Kidney glomerular epithelial cell (primary cell): ENCODE measurements around the gene PXYLP1.
A peak's percentile ranks its signal among the peaks of the same experiment; 100 is the strongest.

Experiments used
- DNase-seq: peaks from one replicate; lab custom pipeline; 2025; lab: John Stamatoyannopoulos, UW

Gene PXYLP1

DNA sequence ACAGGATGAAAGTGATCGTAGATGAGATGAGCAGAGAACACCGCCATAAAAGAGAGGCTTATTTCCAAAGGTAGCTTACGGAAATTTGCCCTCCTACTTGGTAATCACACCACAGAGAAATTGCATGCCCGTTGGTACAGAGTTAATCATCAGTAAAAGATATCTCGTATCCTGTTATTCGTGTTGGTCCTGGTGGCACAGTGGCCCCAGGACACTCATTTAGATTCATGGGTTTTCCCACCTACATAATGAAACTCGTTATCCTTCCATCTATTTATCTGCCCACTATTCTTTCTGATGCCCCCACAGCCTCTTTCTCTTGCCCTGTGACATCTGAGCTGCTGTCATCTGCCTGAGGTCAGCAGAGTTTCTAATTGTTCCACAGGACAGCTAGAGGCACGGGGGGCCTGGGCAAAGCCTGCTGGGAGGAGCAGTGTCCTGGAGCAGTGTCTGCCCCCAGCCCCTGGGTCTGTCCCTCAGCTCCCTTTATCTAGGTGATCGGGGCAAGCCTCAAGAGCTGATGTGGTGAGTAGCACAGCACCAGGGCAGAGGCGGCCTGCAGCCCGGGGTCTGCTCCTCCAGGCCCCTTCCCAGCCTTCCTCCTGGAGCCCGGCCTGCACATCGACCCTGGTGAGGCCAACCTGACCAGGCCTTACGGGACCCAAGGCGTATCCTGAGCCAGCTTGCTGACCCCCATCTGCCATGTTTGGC lies 42.2 kb downstream of the PXYLP1 start:
- DNase-seq: no peak

DNA sequence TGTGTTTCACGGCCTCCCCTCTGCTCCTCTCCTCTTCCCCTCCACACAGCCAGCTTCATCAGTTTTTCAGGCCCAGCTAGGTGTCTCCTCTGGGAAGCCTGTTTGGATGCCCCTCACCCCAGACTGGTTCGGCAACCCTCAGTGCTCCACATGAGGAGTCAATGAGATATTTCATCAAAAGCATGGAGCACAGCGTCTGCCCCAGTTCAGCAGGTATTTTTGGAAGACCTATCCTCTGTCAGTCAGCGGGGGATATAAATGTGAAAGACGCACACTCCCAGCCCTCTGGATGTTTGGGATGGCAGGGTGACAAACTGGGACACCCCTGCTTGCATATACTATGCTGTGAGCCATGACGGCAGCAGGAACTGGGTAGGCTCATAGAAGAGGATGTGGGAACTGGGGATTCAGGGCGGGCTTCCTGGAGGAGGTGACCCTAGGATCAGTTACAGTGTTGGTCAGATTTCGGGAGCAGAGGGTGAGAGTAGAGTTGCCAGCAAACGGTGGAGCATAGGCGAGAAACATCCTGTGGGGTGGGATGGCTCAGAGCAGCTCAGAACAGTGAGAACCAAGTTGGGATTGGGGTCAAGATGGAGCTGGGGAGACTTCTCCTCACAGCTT lies 42.9 kb downstream of the PXYLP1 start:
- no peak for DNase-seq

DNA sequence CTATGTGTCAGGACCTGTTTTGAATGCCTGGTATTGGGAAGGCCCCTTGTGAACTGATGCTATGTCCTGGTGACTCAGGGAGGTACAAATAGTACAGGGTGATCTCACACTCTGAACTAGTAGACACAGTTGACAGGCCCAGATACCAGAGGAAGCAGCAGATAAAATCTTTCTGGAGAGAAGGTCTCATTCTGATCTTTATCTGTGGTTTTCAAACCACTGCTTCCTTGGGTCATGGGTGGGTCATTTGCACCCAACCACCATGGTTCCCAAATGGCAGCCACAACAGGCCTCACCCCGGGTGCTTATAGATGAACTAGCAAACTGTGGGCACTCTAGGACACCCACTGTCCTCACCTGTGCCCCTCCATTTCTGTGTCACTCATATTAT lies 43.4 kb downstream of the PXYLP1 start:
- DNase-seq: no peak

DNA sequence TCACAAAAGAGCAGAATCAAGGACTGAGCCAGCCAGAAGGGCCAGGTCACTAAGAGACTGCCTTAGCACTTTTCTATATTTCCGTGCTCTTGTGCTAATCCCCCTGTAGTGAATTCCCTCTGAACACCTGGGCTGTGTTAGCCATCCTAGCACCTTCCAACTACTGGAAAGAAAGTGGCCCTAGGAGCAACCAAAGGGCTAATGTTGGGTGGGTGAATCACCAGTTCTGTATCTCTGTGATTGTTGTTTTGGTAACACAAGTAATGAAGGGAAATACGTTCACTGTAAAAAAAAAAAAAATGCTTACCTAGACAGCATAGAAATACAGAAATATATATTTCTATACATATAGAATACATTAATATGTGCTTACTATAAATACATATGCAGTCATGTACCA lies 43.9 kb downstream of the PXYLP1 start:
- DNase-seq: no peak

DNA sequence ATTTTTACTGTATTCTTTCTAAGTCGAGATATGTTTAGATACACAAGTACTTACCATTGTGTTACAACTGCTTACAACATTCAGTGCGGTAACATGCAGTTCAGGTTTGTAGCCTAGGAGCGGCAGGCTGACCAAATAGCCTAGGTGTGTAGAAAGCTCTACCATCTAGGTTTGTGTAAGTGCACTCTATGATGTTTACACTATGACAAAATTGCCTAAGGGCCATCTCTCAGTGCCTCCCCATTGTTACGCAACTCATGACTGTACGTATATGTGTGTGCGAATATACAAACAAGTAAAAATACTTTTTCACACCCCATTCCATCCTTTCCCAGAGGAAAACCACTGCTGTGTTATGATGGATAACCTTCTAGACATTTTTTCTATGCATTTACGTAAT lies 44.3 kb downstream of the PXYLP1 start:
- DNase-seq: no peak

DNA sequence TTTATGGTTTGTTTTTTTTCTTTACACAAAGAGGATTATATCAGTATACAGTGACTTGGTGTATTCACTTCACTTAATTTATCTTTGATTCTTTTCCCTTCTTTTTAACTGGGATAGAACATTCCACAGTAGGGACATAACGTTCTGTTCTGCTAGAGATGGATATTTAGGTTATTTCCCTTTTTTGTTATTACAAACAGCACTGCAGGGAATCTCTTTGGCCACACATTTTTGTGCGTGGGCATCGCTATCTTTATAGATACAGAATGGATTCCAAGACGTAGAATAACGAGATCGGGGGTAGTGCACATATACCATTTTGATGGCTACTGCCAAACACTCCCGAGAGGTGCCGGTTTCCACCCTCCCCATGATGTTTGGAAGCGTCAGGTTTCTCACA lies 44.8 kb downstream of the PXYLP1 start:
- no peak for DNase-seq

DNA sequence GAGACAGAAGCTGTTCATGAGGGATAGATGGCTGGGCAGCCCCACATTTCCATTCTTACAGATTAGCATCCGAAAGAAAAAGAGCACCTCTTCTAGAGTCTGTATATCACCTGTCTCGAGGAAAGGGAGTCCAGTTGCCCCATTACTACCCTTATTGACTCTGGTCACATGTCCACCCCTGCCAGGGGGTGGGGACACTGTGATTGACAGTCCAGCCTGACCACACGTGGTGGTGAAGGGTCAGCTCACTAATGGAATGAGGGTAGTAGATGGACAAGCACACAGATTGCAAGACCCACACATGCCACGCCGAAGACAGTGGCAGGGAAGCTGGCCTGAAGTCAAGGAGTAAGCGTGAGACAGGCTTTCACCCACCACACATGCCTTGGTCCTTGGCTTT lies 45.8 kb downstream of the PXYLP1 start:
- DNase-seq: no peak

DNA sequence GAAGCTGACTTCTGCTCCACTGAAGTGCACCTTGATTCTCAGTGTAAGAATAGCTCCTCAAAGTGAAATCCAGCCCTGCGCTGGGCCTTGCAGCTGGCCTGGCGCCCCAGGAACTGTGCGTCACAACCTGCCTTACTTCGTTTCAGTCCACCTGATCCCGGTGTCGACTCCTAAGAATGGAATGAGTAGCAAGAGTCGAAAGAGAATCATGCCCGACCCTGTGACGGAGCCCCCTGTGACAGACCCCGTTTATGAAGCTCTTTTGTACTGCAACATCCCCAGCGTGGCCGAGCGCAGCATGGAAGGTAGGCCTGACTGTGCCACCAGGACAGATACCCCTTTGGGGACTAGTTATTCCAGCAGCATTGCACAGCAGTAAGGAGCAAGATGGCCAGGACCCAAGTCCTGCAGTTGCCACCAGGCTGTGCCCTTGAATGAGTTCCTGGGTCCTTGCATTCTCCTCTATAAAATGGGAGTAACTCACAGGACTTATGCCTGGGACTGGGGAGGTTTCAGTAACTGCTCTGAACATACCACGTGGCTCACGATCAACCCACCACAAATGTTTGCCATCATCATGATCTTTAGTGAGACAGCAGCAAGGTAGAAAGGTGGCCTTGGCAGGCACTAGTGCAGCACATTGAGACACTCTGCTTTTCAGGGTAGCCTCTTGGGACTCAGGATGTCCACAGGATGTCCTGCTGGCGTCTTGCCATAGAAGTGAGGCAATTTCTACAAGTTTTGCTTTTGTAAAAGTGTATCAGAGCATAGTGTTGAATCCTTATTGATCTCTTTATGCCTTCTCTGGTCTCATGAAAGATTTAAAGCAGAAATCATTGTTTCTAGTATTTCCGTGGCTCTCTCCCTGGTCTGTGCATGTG lies 46.8 kb downstream of the PXYLP1 start:
- no peak for DNase-seq

DNA sequence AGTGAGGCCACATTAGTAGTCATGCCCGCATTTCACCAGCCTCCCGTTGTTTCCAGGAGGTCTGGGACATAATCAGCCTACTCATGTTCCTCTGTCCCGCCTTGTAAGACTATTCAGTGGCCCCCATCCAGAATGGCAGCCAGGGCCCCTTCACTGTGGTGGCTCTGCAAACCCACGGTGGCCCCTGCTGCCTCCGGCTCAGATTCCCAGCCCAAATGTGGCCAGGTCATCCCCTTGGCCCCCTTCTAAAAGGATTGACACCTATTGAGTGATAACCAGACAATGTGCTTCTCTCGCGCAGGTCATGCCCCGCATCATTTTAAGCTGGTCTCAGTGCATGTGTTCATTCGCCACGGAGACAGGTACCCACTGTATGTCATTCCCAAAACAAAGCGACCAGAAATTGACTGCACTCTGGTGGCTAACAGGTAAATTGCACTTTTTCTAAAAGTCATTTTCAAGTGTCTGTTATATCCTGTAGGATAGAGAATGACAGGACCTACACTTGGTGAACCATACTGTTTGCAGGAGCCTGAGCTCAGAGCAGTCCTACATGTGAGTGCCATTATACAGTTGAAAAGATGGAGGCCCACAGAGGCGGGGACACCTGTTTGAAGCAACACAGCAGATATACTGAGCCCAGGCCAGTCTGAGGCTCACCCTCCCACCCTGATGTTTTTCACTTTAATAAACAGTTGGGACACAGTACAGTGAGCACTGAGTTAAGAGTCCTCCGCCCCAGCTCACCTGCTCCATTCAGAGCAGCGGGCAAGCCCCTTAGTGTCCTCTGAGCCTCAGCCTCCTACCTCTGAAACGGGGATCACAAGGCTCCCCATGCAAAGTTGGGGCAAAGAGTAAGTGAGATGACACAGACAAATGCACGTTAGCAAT lies 47.7 kb downstream of the PXYLP1 start:
- no peak for DNase-seq

DNA sequence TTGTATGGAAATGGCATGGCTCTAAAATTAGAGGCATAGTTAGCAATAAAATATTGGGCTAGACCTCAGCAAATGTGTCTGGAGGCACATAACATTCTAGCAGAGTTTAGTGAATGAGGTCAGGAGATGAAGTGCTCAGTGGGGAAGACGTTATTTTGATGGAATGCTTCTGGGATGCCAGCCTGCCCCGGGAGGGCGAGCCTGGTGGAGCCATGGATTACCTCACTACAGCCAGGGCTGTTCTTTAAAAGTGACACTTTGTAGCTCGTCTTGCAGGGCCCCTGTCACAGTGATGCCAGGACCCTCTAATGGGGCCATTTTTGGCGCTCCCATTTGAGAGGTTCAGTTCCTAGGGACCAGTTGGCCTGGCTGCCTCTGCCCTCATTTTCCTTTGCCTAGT lies 48.5 kb downstream of the PXYLP1 start:
- no peak for DNase-seq

DNA sequence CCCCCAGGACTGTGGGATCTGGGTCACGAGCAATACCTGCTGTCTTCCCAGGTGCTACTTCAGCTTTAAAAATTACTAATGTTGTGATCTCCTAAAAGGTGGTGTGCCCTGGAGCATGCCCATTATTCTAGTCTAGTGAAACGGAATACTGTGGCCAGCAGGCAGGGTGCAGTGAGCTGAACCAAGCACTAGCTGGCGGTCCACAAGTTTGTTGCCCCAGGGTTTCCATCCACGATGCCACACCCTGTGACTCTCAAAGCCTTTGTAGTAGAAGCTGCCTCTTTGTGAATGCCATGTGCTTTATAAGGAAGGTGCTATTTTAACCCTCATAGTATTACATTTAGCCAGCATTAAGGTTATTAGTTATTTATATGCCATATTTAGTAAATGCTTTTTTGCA lies 49.1 kb downstream of the PXYLP1 start:
- no peak for DNase-seq

DNA sequence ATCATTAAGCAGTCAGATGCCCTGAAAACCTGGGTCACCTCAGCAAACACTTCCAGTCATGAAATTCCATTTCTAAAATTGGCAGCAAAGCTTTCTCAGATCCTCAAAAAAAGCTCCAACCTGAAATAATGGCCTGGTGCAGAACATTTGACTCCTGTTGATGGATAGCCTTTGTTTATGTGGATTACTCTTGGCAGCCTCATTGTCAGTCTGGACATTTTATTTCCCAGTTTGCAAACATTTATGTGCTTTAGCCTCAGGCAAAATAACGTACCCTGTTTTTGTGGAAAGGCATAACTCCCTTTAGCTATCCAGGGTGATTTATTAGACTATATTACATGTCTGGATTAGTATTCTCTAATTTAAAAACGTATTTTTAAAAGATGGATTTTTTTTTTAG lies 53.9 kb downstream of the PXYLP1 start:
- DNase-seq: no peak

DNA sequence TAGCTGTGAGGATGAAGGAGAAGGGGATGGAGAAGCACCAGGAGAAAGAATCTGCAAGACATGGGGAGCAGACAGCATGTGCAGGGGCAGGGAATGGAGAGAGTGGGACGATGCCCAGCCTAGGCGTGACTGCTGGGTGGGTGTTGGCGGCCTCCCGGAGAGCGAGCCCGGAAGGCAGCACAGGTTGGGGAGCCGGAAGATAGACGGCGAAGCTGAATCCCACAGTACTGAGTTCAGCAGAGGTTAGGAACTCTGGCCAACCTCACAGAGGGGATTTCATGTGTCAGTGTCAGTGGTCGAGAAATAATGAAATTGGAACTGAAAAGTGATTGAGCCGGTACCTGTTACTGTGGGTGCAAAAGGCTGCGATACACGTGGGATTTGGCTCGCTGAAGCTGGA lies 55.2 kb downstream of the PXYLP1 start:
- no peak for DNase-seq

DNA sequence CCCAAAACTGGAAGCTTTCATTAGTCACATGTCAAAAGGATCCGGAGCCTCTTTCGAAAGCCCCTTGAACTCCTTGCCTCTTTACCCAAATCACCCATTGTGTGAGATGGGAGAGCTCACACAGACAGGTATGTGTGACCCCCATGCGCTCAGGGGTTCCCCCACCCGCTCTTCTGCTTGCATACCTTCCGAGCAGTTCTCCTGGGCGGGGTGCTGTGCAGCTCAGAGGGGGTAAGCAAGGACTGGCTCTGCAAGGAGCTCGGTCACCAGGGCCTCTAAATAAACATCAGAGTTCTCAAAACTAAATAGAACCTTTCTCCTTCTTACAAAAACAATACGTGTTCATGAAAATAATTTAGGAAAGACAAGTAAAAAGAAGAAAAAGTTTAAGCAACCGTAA lies 55.7 kb downstream of the PXYLP1 start:
- no peak for DNase-seq

DNA sequence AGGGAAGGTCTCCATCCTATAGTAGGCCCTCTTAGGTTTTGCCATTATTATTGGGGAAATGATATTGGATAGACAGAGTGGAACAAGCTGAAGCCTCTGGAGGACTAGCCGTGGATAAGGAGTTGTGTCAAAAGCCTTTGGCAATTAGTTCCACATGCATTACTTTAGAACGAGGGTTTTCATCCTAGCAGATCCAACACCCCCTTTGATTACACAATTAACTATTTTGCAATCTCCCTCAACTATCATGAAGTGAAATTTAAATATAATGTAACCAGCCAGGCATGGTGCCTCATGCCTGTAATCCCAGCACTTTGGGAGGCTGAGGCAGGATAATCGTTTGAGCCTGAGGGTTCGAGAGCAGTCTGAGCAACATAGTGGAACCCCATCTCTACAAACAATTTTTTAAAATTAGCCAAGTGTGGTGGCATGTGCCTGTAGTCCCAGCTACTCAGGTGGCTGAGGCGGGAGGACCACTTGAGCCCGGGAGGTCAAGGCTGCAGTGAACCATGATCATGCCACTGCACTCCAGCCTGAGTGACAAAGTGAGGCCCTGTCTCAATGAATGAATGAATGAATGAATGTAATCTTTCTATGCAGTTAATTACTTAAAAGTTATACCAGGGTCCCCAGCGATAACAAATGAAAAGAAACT lies 56.8 kb downstream of the PXYLP1 start:
- no peak for DNase-seq

DNA sequence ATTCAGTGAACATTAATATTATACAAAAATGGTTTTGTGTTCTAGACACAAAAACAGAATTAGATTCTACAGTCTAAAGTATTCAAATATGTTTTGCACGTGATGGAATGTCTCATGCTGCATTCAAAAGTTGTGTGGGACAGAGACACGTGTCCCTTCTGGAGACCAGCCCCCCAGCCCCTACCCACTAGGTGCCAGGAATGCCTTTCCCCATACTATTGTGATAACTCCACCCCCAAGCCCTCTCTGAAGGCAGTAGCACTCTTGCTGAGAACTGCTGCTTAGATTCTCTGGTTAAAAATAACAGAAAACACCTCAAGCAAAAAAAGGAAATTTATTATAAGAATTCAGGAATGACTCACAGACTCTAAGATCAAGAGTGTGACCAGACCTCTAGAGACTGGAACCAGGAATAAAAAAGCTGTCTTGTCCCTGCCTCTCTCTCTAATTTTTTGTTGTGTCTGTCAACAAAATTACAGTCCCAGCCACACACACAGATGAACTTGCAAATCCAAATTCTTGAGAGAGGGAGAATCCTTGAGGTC lies 57.7 kb downstream of the PXYLP1 start:
- DNase-seq: peak; percentile 43

DNA sequence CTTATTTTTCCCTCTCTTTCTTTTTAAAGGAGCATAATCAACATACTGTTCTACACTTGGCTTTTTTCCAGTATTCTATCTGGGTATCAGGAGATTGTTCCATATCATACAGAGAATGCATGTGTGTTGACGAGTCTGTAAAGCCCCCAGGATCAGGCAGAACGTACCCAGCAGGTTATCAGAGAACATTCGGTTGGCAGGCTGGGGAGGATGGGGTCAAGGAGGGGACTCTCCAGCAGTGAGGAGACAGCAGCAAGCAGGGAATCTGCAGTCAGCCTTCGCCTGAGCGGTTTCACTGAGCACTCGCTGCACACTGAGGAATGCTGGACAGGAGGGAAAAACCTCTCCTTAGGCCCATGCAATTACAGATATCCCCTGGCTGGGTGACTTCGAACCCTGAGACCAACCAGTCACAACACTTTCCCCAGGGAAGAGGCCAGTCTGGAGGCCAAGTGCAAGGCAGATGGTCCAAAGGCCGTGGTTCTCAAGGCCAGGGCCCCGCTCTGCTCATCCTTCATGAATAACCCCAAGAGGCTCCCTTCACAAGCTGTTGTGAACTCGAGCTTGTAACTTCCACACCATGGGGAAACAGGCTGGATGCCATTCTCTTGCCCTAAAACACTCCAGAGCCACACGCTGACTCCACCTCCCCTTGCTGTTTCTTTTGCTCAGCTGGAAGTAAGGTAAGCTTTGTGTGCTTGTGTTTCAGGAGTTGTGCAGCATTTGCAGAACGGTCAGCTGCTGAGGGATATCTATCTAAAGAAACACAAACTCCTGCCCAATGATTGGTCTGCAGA lies 60.1 kb downstream of the PXYLP1 start:
- no peak for DNase-seq

DNA sequence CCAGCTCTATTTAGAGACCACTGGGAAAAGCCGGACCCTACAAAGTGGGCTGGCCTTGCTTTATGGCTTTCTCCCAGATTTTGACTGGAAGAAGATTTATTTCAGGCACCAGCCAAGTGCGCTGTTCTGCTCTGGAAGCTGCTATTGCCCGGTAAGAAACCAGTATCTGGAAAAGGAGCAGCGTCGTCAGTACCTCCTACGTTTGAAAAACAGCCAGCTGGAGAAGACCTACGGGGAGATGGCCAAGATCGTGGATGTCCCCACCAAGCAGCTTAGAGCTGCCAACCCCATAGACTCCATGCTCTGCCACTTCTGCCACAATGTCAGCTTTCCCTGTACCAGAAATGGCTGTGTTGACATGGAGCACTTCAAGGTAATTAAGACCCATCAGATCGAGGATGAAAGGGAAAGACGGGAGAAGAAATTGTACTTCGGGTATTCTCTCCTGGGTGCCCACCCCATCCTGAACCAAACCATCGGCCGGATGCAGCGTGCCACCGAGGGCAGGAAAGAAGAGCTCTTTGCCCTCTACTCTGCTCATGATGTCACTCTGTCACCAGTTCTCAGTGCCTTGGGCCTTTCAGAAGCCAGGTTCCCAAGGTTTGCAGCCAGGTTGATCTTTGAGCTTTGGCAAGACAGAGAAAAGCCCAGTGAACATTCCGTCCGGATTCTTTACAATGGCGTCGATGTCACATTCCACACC lies 60.9 kb downstream of the PXYLP1 start:
- DNase-seq: no peak

DNA sequence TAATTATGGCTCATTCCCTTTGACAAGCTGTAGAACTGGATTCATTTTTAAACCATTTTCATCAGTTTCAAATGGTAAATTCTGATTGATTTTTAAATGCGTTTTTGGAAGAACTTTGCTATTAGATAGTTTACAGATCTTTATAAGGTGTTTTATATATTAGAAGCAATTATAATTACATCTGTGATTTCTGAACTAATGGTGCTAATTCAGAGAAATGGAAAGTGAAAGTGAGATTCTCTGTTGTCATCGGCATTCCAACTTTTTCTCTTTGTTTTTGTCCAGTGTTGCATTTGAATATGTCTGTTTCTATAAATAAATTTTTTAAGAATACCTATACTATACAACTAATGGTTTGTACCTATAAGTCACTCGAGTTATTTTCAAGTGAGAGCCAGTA lies 62.7 kb downstream of the PXYLP1 start:
- no peak for DNase-seq

DNA sequence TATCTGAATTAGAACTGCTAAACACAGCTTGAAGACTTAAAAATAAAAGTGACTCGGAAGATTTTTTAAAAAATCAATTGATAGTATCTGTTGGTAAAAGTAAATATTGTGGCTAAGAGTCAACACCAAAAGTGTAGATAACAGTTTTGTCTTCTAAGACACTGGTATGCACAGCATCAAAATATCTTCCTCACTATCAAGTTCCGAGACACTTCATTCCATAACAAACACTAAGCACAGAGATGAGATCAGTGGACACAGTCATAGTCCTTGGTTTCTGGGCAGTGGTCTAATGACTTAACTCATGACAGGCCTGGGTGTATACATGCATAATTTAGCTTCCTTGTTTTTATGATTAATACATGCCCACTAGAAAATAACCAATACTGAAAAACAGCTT lies 63.2 kb downstream of the PXYLP1 start:
- peak; percentile 81 for DNase-seq
